Kidney tubule cell (primary cell): ENCODE measurements around the gene PAK3.

Experiments used
- DNase-seq: peaks from one replicate; pipeline ENCODE4 v3.0.0-alpha.2; 2018; ENCODE audit warnings: low spot score

PAK3 gene

GRCh38 chrX:111095974-111096895 is at the start of gene PAK3:
Gene PAK3, plus strand, starts transcription at chrX:111096191. Its CDS starts 26,913 bp downstream, at chrX:111123104.
- DNase-seq = peak; percentile 85

- DNase-seq = no peak
Measured at GRCh38 chrX:111047575-111047974, 48.4 kb upstream of the PAK3 start.

GRCh38 chrX:111052478-111052877 is 43.5 kb upstream of the PAK3 start:
- DNase-seq = no peak

- DNase-seq = no peak
Measured at GRCh38 chrX:111071542-111072277, 24.3 kb upstream of the PAK3 start.

GRCh38 chrX:111083081-111083480 is 12.9 kb upstream of the PAK3 start:
- DNase-seq = no peak

GRCh38 chrX:111086591-111087006 is 9.4 kb upstream of the PAK3 start:
- DNase-seq = no peak

GRCh38 chrX:111088628-111089027 is 7.4 kb upstream of the PAK3 start:
- DNase-seq = no peak

- no peak for DNase-seq
Measured at GRCh38 chrX:111090458-111090857, 5.5 kb upstream of the PAK3 start.

GRCh38 chrX:111098874-111099273 is 2.9 kb downstream of the PAK3 start:
- peak; percentile 45 for DNase-seq

GRCh38 chrX:111100191-111100590 is 4.2 kb downstream of the PAK3 start:
- DNase-seq = peak; percentile 47

- no peak for DNase-seq
Measured at GRCh38 chrX:111101580-111101979, 5.6 kb downstream of the PAK3 start.

- DNase-seq = no peak
Measured at GRCh38 chrX:111102636-111103035, 6.6 kb downstream of the PAK3 start.

GRCh38 chrX:111103246-111103645 is 7.3 kb downstream of the PAK3 start:
- no peak for DNase-seq

GRCh38 chrX:111110098-111110775 is 14.2 kb downstream of the PAK3 start:
- DNase-seq = no peak

- peak; percentile 3 for DNase-seq
Measured at GRCh38 chrX:111114806-111115205, 18.8 kb downstream of the PAK3 start.

- DNase-seq = no peak
Measured at GRCh38 chrX:111116666-111117065, 20.7 kb downstream of the PAK3 start.

GRCh38 chrX:111119341-111119740 is 23.4 kb downstream of the PAK3 start:
- no peak for DNase-seq

- no peak for DNase-seq
Measured at GRCh38 chrX:111123125-111123524, 27.1 kb downstream of the PAK3 start.

- DNase-seq = no peak
Measured at GRCh38 chrX:111123606-111124179, 27.7 kb downstream of the PAK3 start.

GRCh38 chrX:111124418-111124817 is 28.4 kb downstream of the PAK3 start:
- DNase-seq = no peak

GRCh38 chrX:111127038-111127437 is 31.0 kb downstream of the PAK3 start:
- no peak for DNase-seq

GRCh38 chrX:111129921-111130320 is 33.9 kb downstream of the PAK3 start:
- DNase-seq = no peak
